ENCODE data around the gene VDAC2.

- TF ChIP-seq EZH2 (IDR thresholded peaks at IDR 0.05; ENCODE audit: insufficient read depth, poor library complexity, severe bottlenecking) (no peak), EZH2phosphoT487 (IDR thresholded peaks at IDR 0.05; ENCODE audit: insufficient read depth, low read depth) (no peak)
Measured at GRCh38 chr10:75223507-75223906, 12.9 kb downstream of the VDAC2 start.
